ENCODE data around the gene KRTAP17-1.

- TF ChIP-seq CTCF (conservative IDR thresholded peaks at IDR 0.05; ENCODE audit: low read depth, low read length) (no peak), USF2 (IDR thresholded peaks at IDR 0.05; ENCODE audit: low read depth, low read length) (no peak)
These were observed 10.9 kb upstream of the KRTAP17-1 start for GRCh38 chr17:41326173-41327145.
